DND-41 (cell line): ENCODE results near the gene LIN7B.

ENCODE experiments used
- EZH2 ChIP-seq: IDR thresholded peaks from 3 replicates; pipeline ENCODE4 v1.6.1; 2012; ENCODE audit warnings: borderline replicate concordance, low read depth, mild to moderate bottlenecking, moderate library complexity, low read length, inconsistent platforms; ENCODE audit not compliant: severe bottlenecking
- TF ChIP-seq, protein P1 (sequence below): IDR thresholded peaks from 2 replicates; pipeline ENCODE4 v1.5.1; 2012; ENCODE audit warnings: borderline replicate concordance, low read length, moderate library complexity, mild to moderate bottlenecking; ENCODE audit not compliant: poor library complexity, severe bottlenecking; ENCODE audit errors: extremely low read depth

DNA sequence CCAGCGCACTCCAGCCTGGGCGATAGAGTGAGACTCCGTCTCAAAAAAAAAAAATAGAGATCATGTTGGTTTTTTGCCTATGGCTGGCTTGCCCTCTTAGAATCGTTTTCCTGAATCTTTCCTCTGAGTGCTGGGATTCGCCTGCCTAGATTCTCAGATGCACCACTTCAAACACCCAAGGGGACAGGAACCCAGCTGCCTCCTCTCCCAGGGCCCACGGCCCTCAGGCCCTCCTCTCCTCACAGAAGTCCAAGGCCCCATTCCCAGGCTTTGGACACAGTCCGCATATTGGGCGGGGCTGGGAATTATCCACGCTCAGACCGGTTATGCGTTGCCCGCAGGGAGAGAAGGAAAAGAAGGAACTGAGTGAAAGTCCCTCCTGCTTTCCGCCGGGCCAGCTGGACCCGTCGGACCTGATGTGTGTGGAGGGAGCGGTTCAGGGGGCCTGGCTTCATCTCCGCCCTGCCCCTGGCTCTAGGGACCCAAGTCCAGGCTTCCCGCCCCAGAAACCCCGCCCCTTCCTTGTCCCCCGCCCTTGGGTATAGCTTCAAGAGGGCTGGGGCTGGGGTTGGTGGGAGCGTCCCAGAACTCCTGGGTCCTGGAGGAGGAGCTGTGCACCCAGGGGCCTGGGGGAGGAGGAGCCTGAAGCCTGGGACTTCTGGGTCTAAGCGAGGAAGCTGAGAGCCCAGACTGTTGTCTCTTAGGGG lies 11.0 kb downstream of the LIN7B start:
- TF ChIP-seq, protein P1, sequence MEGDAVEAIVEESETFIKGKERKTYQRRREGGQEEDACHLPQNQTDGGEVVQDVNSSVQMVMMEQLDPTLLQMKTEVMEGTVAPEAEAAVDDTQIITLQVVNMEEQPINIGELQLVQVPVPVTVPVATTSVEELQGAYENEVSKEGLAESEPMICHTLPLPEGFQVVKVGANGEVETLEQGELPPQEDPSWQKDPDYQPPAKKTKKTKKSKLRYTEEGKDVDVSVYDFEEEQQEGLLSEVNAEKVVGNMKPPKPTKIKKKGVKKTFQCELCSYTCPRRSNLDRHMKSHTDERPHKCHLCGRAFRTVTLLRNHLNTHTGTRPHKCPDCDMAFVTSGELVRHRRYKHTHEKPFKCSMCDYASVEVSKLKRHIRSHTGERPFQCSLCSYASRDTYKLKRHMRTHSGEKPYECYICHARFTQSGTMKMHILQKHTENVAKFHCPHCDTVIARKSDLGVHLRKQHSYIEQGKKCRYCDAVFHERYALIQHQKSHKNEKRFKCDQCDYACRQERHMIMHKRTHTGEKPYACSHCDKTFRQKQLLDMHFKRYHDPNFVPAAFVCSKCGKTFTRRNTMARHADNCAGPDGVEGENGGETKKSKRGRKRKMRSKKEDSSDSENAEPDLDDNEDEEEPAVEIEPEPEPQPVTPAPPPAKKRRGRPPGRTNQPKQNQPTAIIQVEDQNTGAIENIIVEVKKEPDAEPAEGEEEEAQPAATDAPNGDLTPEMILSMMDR, result no peak
- no peak for TF ChIP-seq EZH2
